Gastroesophageal sphincter (tissue), 3 donors: ENCODE measurements around the gene ART5.

Source experiments
- EP300 ChIP-seq: sonication (generic); formaldehyde crosslinking; IDR thresholded peaks from one replicate; pipeline ENCODE4 v1.6.1; 2017; ENCODE audit warnings: antibody characterized with exemption, mild to moderate bottlenecking
- POLR2A ChIP-seq, 2 donors: fragments of 450-650 bp; IDR thresholded peaks; one replicate each; pipeline ENCODE4 v1.6.1; 2017; ENCODE audit warnings: antibody characterized with exemption in 2 of 2, mild to moderate bottlenecking in 2 of 2, moderate library complexity in 1 of 2
- POLR2AphosphoS5 ChIP-seq: sonication (generic); formaldehyde crosslinking; IDR thresholded peaks from one replicate; pipeline ENCODE4 v1.6.1; 2017; ENCODE audit warnings: antibody characterized with exemption
- TF ChIP-seq, protein P1 (sequence below), 4 experiments: fragments of 200-600 bp in 2 of 4; fragments of 450-650 bp in 2 of 4; sonication (generic) in 1 of 4; IDR thresholded peaks; one replicate each; pipeline ENCODE4 v1.5.1; 2017 to 2019; ENCODE audit warnings: antibody characterized with exemption in 4 of 4, mild to moderate bottlenecking in 2 of 4, moderate library complexity in 2 of 4

DNA sequence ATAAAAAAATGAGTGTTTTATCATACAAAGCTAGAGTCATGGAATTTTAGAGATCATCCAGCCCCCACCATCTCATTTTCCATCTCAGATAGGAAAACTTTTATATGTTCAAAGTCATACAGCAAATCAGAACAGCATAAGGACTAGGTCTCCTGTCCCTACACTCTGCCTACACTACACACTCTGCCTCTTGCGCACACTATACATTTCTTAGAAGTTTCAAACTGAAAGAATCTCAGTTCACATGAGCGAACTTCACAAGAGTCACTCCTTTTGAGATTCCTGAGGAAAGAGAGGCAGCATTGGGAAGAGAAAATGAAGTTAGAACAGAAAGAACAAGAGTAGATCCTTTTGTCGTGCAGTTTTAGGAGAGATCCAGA lies 36.5 kb downstream of the ART5 start:
- TF ChIP-seq, protein P1, sequence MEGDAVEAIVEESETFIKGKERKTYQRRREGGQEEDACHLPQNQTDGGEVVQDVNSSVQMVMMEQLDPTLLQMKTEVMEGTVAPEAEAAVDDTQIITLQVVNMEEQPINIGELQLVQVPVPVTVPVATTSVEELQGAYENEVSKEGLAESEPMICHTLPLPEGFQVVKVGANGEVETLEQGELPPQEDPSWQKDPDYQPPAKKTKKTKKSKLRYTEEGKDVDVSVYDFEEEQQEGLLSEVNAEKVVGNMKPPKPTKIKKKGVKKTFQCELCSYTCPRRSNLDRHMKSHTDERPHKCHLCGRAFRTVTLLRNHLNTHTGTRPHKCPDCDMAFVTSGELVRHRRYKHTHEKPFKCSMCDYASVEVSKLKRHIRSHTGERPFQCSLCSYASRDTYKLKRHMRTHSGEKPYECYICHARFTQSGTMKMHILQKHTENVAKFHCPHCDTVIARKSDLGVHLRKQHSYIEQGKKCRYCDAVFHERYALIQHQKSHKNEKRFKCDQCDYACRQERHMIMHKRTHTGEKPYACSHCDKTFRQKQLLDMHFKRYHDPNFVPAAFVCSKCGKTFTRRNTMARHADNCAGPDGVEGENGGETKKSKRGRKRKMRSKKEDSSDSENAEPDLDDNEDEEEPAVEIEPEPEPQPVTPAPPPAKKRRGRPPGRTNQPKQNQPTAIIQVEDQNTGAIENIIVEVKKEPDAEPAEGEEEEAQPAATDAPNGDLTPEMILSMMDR (IDR thresholded peaks at IDR 0.05): no peak
- TF ChIP-seq POLR2AphosphoS5 (no peak), EP300 (no peak), POLR2A (IDR thresholded peaks at IDR 0.05) (no peak)
